HG02798 (cell line): ENCODE measurements around the gene MBD1.
A peak's percentile ranks its signal among the peaks of the same experiment; 100 is the strongest.
"Not testable (repeated sequence)": the region's sequence is repeated elsewhere in the genome, so short reads cannot be mapped to it uniquely, and the experiment has no call there.

ENCODE experiments used
- ATAC-seq: cut with Tn5 transposase; IDR thresholded peaks from one replicate; pipeline ENCODE4 v1.9.1; 2021; ENCODE audit warnings: mild to moderate bottlenecking; ENCODE audit not compliant: unreplicated experiment, poor library complexity

Gene MBD1

DNA sequence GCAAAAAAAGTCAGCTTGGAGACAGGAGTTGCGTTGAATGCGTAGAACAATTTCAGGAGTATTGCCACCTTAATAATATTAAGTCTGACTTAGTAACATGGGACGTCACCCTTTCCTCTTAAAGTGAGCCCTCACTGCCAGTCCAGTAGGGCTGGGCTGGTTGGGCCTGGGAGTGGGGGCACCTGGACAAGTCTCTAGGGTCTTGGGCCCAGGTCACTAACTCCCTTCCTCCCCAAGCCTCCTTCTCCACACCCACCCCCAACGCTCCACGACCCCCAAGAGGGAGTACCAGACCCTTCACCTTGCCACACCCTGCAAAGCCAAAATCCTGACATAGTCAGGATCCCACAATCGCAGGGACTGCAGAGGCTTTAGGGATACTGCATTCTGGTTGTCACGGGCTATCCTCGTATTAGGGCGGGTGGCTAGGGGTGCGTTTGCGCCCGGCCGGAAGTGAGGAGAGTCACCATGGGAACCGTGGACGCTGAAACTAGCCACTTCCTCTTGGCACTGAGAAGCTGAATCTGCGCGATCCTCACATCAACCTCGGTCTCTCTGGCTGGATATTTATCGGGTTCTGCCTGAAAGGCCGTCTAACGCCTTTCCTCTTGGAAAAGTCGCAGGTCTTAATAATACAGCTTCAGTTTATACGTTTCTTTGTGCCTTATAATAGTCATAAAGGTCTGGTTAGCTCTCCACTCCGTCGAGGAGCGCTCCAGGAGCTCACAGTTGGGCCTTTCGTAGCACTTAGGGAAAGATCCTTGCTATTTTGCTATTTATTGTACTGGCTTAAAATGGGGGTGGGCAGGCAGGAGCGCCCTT is 16.5 kb upstream of the MBD1 start:
- peak; percentile 99 for ATAC-seq

- ATAC-seq = no peak
These were observed 11.7 kb upstream of the MBD1 start for GRCh38 chr18:50293039-50293438.

- ATAC-seq = no peak
These were observed 7.8 kb upstream of the MBD1 start for GRCh38 chr18:50289108-50289443.

GRCh38 chr18:50288348-50289107 is 7.2 kb upstream of the MBD1 start:
- not testable (repeated sequence) for ATAC-seq

DNA sequence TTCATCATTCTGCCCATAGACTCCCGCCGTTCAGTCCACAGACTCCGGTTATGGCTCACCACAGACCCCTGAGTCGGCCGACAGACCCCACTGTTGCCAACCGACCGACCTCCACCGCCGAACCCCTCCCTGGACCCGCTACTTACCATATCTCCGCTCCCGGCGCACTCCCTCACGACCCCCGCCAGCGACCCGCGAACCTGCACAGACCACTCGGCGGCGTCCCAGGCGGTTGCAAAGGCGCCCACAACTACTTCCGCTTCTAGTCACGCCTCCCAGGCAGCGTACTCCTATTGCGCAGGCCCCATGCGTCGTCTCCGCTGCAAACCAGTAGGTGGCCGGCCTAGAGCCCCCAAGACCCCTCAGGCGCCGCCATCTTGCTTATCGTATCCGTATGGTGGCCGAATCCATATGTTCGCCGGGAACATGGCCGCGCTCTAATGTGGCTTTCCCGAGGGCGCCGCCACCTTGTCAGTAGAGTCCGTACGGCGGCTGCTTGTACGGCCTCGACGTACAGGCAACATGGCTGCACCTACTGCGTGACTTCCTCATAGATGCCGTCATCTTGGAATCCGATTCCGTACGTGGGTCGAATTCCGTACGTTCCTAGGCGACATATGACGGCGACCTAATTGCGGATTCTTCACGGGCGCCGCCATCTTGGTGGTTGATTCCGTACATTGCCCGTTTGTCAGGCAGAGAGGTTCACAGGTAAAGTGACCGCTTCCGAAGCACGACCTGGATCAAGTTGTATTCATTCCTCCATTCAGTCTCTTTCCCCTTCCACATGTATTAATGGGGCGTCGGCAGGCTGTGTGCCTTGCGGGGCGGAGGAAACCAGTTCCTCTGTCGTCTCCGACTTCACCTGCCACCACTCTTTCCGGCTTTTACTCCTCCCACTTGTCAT is 6.4 kb upstream of the MBD1 start, which contains the start of gene CXXC1:
Gene CXXC1 (minus strand): TSS at position 252 of the 907 bp plus-strand sequence. CDS start 103 bp downstream, at position 149.
- ATAC-seq = peak; percentile 94

GRCh38 chr18:50287028-50287440 is 5.7 kb upstream of the MBD1 start:
- no peak for ATAC-seq

DNA sequence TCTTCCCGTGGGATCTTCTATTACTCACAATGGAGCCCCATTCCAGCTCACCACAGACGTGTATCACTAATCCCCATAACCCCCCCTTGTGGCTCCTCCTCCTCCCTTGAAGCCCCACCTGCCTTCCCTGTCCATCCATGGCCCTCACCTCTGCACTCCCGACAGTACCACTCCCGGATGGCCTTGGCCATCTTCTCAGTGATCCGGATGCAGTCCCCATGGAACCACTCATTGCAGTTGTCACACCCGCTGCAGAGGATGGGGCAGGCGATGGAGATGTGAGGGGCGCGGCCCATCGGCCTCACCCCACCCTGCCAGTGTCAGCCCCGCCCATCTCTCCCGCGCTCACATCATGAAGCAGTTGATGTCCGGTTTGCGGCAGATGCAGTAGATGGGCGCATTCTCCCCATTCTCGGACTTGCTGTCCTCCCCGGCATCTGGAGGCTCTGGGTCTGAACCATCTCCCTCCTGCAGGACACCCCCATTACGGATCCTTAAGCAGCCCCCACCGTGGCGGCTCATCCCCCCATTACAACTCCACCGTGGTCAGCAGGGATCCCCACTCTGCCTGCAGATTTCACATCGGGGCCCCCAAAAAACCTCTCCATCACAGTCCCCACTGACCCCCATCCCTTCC is 5.2 kb upstream of the MBD1 start:
- no peak for ATAC-seq

- no peak for ATAC-seq
These were observed 4.5 kb upstream of the MBD1 start for GRCh38 chr18:50285631-50286321.

- no peak for ATAC-seq
These were observed 3.7 kb upstream of the MBD1 start for GRCh38 chr18:50285071-50285470.

DNA sequence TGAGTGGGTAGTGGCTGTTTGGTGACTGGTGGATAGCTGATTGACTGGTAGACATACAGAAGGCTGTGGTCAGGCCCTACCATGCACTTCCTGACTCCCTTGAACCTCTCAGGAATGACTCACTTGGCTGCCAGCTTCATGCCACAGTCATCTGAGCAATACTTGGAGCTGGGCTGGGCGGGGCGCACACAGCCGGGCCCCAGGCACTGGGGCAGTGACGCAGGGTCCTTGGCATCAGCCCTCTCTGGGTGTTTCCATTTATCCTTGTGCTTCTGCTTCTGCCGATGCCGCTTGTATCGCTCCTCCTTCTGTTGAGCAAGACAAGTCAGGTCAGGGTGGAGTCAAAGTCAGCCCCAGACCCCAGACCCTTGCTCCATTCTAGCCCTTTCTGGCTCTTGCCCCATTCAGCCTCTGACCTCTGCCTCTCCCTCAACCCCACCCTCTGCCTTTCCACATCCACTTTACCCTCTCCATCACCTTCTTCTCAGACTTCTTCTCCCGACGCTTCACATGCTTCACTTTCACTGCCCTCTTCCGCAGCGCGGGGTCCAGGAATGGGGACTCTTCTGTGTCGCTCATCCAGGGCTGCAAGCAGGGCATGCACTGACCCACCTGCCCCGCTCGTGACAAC is 3.0 kb upstream of the MBD1 start:
- ATAC-seq = no peak

- ATAC-seq = no peak
These were observed 2.3 kb upstream of the MBD1 start for GRCh38 chr18:50283469-50284209.

GRCh38 chr18:50282521-50283335 is 1.4 kb upstream of the MBD1 start:
- ATAC-seq = no peak

DNA sequence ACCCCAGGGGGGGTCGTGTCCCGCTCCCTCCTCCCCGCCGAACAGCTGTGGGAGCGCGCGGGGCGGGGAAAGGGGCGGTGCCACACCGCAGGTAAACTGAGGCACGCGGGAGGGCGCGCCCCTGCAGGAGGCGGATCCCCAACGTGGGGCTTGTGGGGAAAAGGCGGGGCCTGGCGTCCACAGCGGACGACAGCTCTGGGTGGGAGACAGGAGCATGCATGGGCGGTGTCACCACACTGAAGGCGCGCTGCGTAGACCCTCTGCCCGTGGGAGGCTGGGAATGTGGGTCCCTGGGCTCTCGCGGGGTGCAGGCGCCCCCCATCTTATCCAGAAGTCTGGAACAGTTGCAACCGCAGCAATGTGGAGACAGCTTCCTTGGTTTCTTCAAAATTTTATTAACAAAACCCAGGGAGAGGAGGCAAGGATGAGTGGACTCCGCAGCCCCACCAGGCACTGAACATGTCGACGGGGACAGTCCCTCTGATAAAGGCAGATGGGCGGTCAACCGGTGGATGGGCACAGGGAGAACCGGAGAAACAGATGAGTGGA is 723 bp upstream of the MBD1 start:
- no peak for ATAC-seq

DNA sequence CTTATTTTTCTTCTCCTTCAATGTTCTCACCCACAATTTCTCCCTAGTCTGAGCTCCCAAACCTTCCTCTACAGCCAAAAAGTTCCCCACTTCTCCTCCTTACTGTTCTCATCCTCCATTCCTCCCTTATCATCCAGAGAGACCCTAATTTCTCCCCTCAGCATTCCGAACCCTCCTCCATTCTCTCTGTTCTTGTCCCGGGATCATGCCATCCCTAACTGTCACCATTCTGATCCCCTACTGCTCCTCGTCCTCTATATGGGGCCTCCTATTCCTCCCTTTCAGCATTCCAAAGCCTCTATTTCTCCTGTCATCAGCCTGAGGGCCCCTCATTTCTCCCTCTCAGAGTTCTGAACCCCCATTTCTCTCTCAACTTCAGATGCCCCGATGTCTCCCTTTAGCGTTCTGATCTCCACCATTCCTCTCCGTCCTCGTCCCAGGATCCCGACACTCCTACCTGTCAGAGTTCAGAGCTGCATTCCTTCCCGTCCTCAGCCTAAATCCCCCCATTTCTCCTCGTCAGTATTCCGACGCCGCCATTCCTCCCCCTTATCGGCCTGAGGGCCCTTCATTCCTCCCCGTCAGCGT is 522 bp downstream of the MBD1 start:
- no peak for ATAC-seq

DNA sequence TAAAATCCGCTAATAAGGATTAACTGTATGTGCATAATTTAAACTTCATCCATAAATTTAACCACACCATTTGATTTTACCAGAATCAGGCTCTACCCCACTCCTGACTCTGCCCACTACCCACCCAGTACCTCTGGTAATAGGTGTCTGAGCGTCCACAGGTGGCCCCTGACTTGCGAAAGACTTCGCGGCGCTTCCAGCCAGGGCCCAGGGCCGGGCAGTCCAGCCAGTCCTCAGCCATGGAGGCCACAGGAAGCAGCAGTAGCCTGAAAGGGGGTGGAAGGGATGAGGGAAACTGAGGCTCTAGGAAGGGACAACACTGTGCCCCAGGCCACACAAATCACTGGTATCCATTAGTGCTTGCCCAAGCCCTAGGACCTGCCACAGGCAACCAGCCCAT is 1.6 kb downstream of the MBD1 start:
- ATAC-seq = no peak

GRCh38 chr18:50277942-50278341 is 3.4 kb downstream of the MBD1 start:
- ATAC-seq = no peak

- ATAC-seq = no peak
These were observed 4.9 kb downstream of the MBD1 start for GRCh38 chr18:50276452-50276851.
